Mesendoderm (in vitro differentiated cells): ENCODE results near the gene CCNY.

Experiments used
- DNase-seq: peaks from one replicate; pipeline ENCODE4 v3.0.0; 2013
- H2AK5ac ChIP-seq: 2 replicates; pipeline ENCODE4 v1.6.1; 2013; ENCODE audit warnings: low read length, inconsistent platforms
- H2BK120ac ChIP-seq: 2 replicates; pipeline ENCODE4 v1.6.1; 2013; ENCODE audit warnings: low read depth, mild to moderate bottlenecking, low read length, moderate library complexity, mixed read lengths
- H2BK15ac ChIP-seq: replicated peaks from 2 replicates; pipeline ENCODE4 v1.6.1; 2013; ENCODE audit warnings: low read depth, mild to moderate bottlenecking, moderate library complexity
- H2BK5ac ChIP-seq: 2 replicates; pipeline ENCODE4 v1.6.1; 2013; ENCODE audit warnings: low read length, inconsistent platforms
- H3K18ac ChIP-seq: 2 replicates; pipeline ENCODE4 v1.6.1; 2013; ENCODE audit warnings: mild to moderate bottlenecking, low read length, mixed read lengths
- H3K23ac ChIP-seq: one replicate; pipeline ENCODE4 v1.6.1; 2013; ENCODE audit warnings: low read length
- H3K27ac ChIP-seq: 2 replicates; pipeline ENCODE4 v1.5.1; 2013; ENCODE audit warnings: low read depth, mild to moderate bottlenecking, inconsistent platforms, low read length, moderate library complexity
- H3K27me3 ChIP-seq: 2 replicates; pipeline ENCODE4 v1.6.1; 2013; ENCODE audit warnings: low read length, control low read depth, mild to moderate bottlenecking, inconsistent platforms; ENCODE audit not compliant: insufficient read depth, poor library complexity
- H3K36me3 ChIP-seq: 2 replicates; pipeline ENCODE4 v1.6.1; 2013; ENCODE audit warnings: low read length, inconsistent platforms; ENCODE audit not compliant: control insufficient read depth, insufficient read depth
- H3K4ac ChIP-seq: one replicate; pipeline ENCODE4 v1.6.1; 2013; ENCODE audit warnings: low read depth, mild to moderate bottlenecking, low read length, moderate library complexity
- H3K4me1 ChIP-seq: 2 replicates; pipeline ENCODE4 v1.6.1; 2013; ENCODE audit warnings: low read depth, low read length, inconsistent platforms; ENCODE audit not compliant: control insufficient read depth
- H3K4me2 ChIP-seq: 2 replicates; pipeline ENCODE4 v1.6.1; 2013; ENCODE audit warnings: low read length
- H3K4me3 ChIP-seq: 2 replicates; pipeline ENCODE4 v1.5.1; 2013; ENCODE audit warnings: mild to moderate bottlenecking, low read length
- H3K56ac ChIP-seq: one replicate; pipeline ENCODE4 v1.6.1; 2013; ENCODE audit warnings: low read length
- H3K79me1 ChIP-seq: 2 replicates; pipeline ENCODE4 v1.6.1; 2013; ENCODE audit warnings: low read length, inconsistent platforms
- H3K79me2 ChIP-seq: 2 replicates; pipeline ENCODE4 v1.6.1; 2013; ENCODE audit warnings: mild to moderate bottlenecking, low read length; ENCODE audit not compliant: control insufficient read depth, insufficient read depth
- H3K9ac ChIP-seq: 2 replicates; pipeline ENCODE4 v1.6.1; 2013; ENCODE audit warnings: low read length, inconsistent platforms
- H4K5ac ChIP-seq: one replicate; pipeline ENCODE4 v1.6.1; 2013; ENCODE audit warnings: low read length
- H4K8ac ChIP-seq: one replicate; pipeline ENCODE4 v1.6.1; 2013; ENCODE audit warnings: low read depth, mild to moderate bottlenecking, control low read depth, low read length, moderate library complexity
- WGBS: extraction: QIAGEN DNeasy Blood & Tissue Kit; methylation state at CpG from one replicate; pipeline ENCODE4 v1.1.7; 2013; ENCODE audit warnings: low lambda C conversion rate, missing lambda C conversion rate; ENCODE audit not compliant: insufficient coverage; ENCODE audit errors: extremely low coverage; 5-methylcytosine and 5-hydroxymethylcytosine counted together

The CCNY gene

GRCh38 chr10:35422228-35422627 is 85.9 kb downstream of the CCNY start:
- H3K4me3 ChIP-seq: no peak overlapping the region
- H4K5ac ChIP-seq: no peak overlapping the region
- H3K27me3 ChIP-seq: no peaks in the 10 kb centered on the region
- H3K4me2 ChIP-seq: no peak overlapping the region
- H2BK5ac ChIP-seq: no peak overlapping the region
- WGBS: no CpG with 5 or more reads among the region's 5 CpGs
- no peak overlapping the region for H3K23ac ChIP-seq
- H3K36me3 ChIP-seq: no peaks in the 10 kb centered on the region
- H3K79me2 ChIP-seq: peaks cover 31% of the 10 kb centered on the region
- H3K9ac ChIP-seq: no peak overlapping the region
- H3K4me1 ChIP-seq: peaks cover 9% of the 10 kb centered on the region
- no peak overlapping the region for H3K4ac ChIP-seq
- no peak overlapping the region for H2AK5ac ChIP-seq
- no peak for DNase-seq
- no peak overlapping the region for H4K8ac ChIP-seq
- H2BK120ac ChIP-seq: no peak overlapping the region
- H3K27ac ChIP-seq: no peak overlapping the region
- no peak overlapping the region for H3K18ac ChIP-seq
- H2BK15ac ChIP-seq: no peak overlapping the region
- H3K79me1 ChIP-seq: peaks cover 29% of the 10 kb centered on the region
- H3K56ac ChIP-seq: no peak overlapping the region

GRCh38 chr10:35423505-35424306 is 87.4 kb downstream of the CCNY start:
- Histone ChIP-seq H3K79me1 (peaks cover 32% of the 10 kb centered on the region), H3K18ac (no peak overlapping the region), H3K9ac (no peak overlapping the region), H4K8ac (no peak overlapping the region), H3K36me3 (no peaks in the 10 kb centered on the region), H3K4me1 (peaks cover 9% of the 10 kb centered on the region), H3K4ac (no peak overlapping the region), H3K27ac (no peak overlapping the region), H3K23ac (no peak overlapping the region), H3K79me2 (peaks cover 28% of the 10 kb centered on the region), H3K4me2 (no peak overlapping the region), H2AK5ac (no peak overlapping the region), H3K56ac (no peak overlapping the region), H2BK15ac (no peak overlapping the region), H2BK5ac (no peak overlapping the region), H2BK120ac (no peak overlapping the region), H4K5ac (no peak overlapping the region), H3K27me3 (no peaks in the 10 kb centered on the region), H3K4me3 (no peak overlapping the region)
- DNase-seq: no peak
- no CpG with 5 or more reads among the region's 11 CpGs for WGBS

DNA sequence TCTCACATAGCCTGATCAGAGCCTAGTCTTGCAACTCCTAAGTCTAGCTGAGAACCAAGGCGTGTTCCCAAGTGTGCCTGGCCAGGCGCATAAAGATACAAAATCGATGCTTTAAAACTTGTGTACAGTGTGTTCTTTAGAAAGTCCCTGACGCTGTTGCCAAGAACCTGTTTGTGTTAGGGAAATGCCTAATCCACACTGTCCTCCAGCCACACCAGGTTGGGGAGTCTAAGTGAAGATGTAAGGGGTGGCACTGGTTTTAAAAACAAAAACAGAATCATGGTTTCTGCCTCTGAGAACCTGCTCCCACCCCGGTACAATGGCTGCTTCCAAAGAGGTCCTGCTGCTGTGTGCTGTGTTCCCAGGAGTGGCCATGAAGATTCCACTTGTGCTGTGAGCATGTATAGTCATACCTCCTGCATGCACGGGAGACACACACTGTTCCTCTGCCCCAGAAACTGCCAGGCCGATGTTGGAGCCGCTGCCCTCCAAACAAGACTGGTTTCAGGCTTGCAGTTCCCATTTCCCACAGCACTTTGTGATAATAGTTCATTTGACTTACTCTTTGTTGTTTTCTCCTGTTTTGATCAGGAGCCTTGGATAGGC is 88.5 kb downstream of the CCNY start:
- H3K79me2 ChIP-seq: peaks cover 26% of the 10 kb centered on the region
- no peak overlapping the region for H3K18ac ChIP-seq

DNA sequence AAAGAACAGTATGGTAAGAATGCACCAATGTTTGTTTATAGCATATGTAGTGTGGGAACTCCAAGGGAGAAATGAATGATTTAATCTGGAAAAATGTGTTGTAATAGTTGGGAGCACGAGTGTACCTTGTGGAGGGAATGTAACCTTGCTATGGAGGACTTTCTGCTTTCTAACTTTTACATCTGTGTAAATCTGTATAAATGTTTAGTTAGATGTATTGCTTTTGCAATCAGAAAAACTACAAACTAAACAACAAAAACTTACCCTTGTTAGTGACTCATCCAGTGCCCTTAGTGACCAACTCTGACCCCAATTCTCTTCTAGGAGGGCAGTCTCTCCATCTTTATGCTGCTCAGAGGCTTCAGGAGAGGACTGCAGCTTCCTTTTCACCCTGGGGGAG is 89.3 kb downstream of the CCNY start:
- no peak overlapping the region for H3K18ac ChIP-seq
- no peak for DNase-seq
- peaks cover 9% of the 10 kb centered on the region for H3K4me1 ChIP-seq
- H3K27ac ChIP-seq: no peak overlapping the region
- no peaks in the 10 kb centered on the region for H3K27me3 ChIP-seq
- H3K79me1 ChIP-seq: peaks cover 29% of the 10 kb centered on the region
- H2AK5ac ChIP-seq: no peak overlapping the region
- no peak overlapping the region for H3K4ac ChIP-seq
- H3K9ac ChIP-seq: no peak overlapping the region
- no peaks in the 10 kb centered on the region for H3K36me3 ChIP-seq
- no peak overlapping the region for H2BK120ac ChIP-seq
- H4K5ac ChIP-seq: no peak overlapping the region
- no peak overlapping the region for H3K56ac ChIP-seq
- no peak overlapping the region for H4K8ac ChIP-seq
- no CpG with 5 or more reads among the region's 1 CpG for WGBS
- no peak overlapping the region for H2BK15ac ChIP-seq
- H3K23ac ChIP-seq: no peak overlapping the region
- H3K4me2 ChIP-seq: no peak overlapping the region
- H3K4me3 ChIP-seq: no peak overlapping the region
- H3K79me2 ChIP-seq: peaks cover 23% of the 10 kb centered on the region
- H2BK5ac ChIP-seq: no peak overlapping the region

More for the DNA sequence above, 88.5 kb downstream of the CCNY start:
- Histone ChIP-seq H3K27ac (no peak overlapping the region), H3K56ac (no peak overlapping the region), H4K8ac (no peak overlapping the region), H3K4ac (no peak overlapping the region), H2BK15ac (no peak overlapping the region), H3K27me3 (no peaks in the 10 kb centered on the region), H3K4me2 (no peak overlapping the region), H3K4me1 (peaks cover 9% of the 10 kb centered on the region), H3K4me3 (no peak overlapping the region), H2AK5ac (no peak overlapping the region), H3K36me3 (no peaks in the 10 kb centered on the region), H2BK120ac (no peak overlapping the region), H2BK5ac (no peak overlapping the region), H3K23ac (no peak overlapping the region), H4K5ac (no peak overlapping the region), H3K9ac (no peak overlapping the region), H3K79me1 (peaks cover 32% of the 10 kb centered on the region)
- no peak for DNase-seq
- WGBS: no CpG with 5 or more reads among the region's 8 CpGs

DNA sequence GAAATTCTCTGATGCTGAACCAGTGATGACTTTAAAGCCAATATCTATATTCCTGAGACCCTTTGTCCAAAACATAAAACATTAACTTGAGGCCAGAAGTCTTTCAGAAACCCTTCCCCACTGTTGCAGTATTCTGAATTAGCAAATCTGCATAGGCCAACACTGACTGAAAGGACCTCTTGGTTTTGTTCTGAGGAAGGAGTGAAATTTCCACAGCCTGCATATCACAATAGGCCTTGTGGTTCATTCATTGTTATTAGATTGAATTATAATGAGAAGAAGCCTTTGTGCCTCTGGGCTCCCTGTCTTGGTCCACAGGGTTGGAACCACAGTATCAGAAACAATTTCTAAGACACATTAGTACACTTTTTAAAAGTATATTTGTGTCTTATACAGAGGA is 90.3 kb downstream of the CCNY start:
- Histone ChIP-seq H2BK15ac (no peak overlapping the region), H3K4me1 (peaks cover 2% of the 10 kb centered on the region), H3K27ac (no peak overlapping the region), H3K27me3 (no peaks in the 10 kb centered on the region), H3K79me1 (peaks cover 25% of the 10 kb centered on the region), H2BK120ac (no peak overlapping the region), H4K5ac (no peak overlapping the region), H3K23ac (no peak overlapping the region), H3K56ac (no peak overlapping the region), H2AK5ac (no peak overlapping the region), H3K79me2 (peaks cover 20% of the 10 kb centered on the region), H3K4ac (no peak overlapping the region), H3K36me3 (no peaks in the 10 kb centered on the region), H3K4me2 (no peak overlapping the region), H4K8ac (no peak overlapping the region), H3K9ac (no peak overlapping the region), H3K18ac (no peak overlapping the region), H3K4me3 (no peak overlapping the region), H2BK5ac (no peak overlapping the region)
- DNase-seq: no peak
